ENCODE data around the gene RNF224. TPM values are rescaled to one million over a fixed set of nuclear protein-coding genes. Genes with fewer than 3 reads are reported as not detected.

The RNF224 gene
- total and polyA plus RNA-seq, 2 of the 13 experiments (the other 11 are each of a cell fraction or from before 2014, with no cell fraction given), result 0.09 TPM; not detected in 1

DNA sequence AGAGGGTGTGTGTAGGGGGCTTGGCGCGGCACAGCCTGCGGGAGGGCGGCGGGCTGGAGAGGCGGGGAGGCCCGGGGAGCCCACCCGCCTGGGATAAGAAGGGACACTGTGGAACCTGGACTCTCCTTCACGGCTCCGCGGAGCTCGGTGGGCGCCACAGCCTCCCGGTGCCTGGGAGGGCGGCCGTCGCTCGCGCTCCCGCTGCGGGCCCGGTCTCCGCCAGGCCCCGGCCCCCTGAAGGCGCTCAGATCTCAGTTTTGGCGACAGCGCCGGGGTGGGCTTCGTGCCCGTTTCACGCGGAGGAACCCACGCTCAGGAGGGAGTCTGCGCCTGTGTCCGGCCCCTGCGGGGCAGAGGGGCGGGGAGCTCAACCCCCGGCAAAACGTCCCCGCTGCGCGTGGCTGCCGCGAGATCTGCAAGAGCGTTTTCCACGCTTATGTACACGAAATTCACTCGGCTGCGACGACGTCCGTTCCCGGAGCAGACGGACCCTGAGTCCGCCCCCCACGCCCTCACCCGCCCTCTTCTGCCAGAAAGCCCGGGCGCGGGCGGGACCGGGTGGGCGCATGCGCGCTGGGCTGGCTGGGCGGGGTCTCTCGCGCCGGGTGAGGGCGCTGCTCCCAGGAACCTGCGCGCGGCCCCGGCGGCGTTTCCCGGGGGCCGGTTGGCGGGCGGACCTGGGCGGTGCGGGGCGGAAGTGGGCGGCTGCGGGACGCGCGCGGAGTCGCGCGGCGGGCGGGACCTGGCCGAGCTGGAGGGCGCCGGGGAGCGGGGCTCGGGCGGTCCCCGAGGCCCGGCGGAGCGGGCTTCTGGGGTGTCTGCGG is 27.5 kb downstream of the RNF224 start, which contains the start of gene NELFB (continued):
- TF ChIP-seq HMG20A (CRISPR knock-in tag; IDR thresholded peaks at IDR 0.05; ENCODE audit: borderline replicate concordance) (no peak), ZNF382 (CRISPR knock-in tag; IDR thresholded peaks at IDR 0.05; ENCODE audit: borderline replicate concordance) (no peak), ZNF33A (CRISPR knock-in tag; IDR thresholded peaks at IDR 0.05; ENCODE audit: borderline replicate concordance) (no peak), SP2 (CRISPR knock-in tag; IDR thresholded peaks at IDR 0.05) (peak; percentile 52), RBM39 (IDR thresholded peaks at IDR 0.05; ENCODE audit: low read depth, low read length, poor library complexity, severe bottlenecking) (no peak), ZNF407 (CRISPR knock-in tag; IDR thresholded peaks at IDR 0.05; ENCODE audit: not compliant biosample characterization) (no peak), ZNF101 (CRISPR knock-in tag; IDR thresholded peaks at IDR 0.05; ENCODE audit: borderline replicate concordance, low read depth) (no peak), ZNF17 (CRISPR knock-in tag; IDR thresholded peaks at IDR 0.05) (no peak), NFKBIZ (CRISPR knock-in tag; IDR thresholded peaks at IDR 0.05) (no peak), SMARCE1 (IDR thresholded peaks at IDR 0.05; ENCODE audit: borderline replicate concordance) (no peak), MXD1 (CRISPR knock-in tag; IDR thresholded peaks at IDR 0.05) (peak; percentile 38; the same call in 1 of the 2 replicates), ZNF256 (CRISPR knock-in tag; conservative IDR thresholded peaks at IDR 0.05) (no peak; the same call in 1 of the 2 replicates), ZNF441 (CRISPR knock-in tag; IDR thresholded peaks at IDR 0.05; ENCODE audit: borderline replicate concordance) (no peak; the same call in 1 of the 2 replicates), ZNF180 (CRISPR knock-in tag; IDR thresholded peaks at IDR 0.05; ENCODE audit: borderline replicate concordance, low read depth) (no peak), KLF16 (CRISPR knock-in tag; IDR thresholded peaks at IDR 0.05) (no peak; a peak in 1 of 4 replicates), ZNF724P (CRISPR knock-in tag; IDR thresholded peaks at IDR 0.05; ENCODE audit: borderline replicate concordance) (no peak), DPF2 (CRISPR knock-in tag; IDR thresholded peaks at IDR 0.05; ENCODE audit: borderline replicate concordance, low read depth) (no peak), HIVEP1 (CRISPR knock-in tag; IDR thresholded peaks at IDR 0.05) (no peak), FUBP1 (CRISPR knock-in tag; IDR thresholded peaks at IDR 0.05; ENCODE audit: borderline replicate concordance) (no peak)
